K562 (cell line): ENCODE data around the gene ALG1. TPM values are rescaled to one million over a fixed set of nuclear protein-coding genes. Genes with fewer than 3 reads are reported as not detected.
A peak's percentile ranks its signal among the peaks of the same experiment; 100 is the strongest.

ENCODE experiments used
- ATAC-seq: fragments of 200-7000 bp; cut with Tn5 transposase; 3 replicates; pipeline ENCODE4 v1.9.1; 2020; ENCODE audit warnings: moderate library complexity
- BruUV-seq: library from RNA; stranded (reverse); fragments of 400-500 nt; replicated peaks from 2 replicates; lab custom pipeline; 2021; lab: Mats Ljungman, UMichigan
- CTCF ChIA-PET: fragments of 300-600 bp; formaldehyde crosslinking; extraction: SDS; loops from one replicate; lab custom pipeline; 2021; ENCODE audit warnings: low intra/inter-chr PET ratio; lab: Yijun Ruan, JAX
- POLR2A ChIA-PET: fragments of 300-600, 350-650 bp; sonication (Branson Sonifier 250); formaldehyde crosslinking; extraction: SDS; loops from one replicate; lab custom pipeline; 2021; ENCODE audit warnings: antibody characterized with exemption, inconsistent platforms; lab: Yijun Ruan, JAX
- DNase-seq, 4 experiments: peaks; one replicate each; pipeline versions ENCODE4 v3.0.0 to v3.0.0-alpha.2; 2011 to 2018; ENCODE audit warnings: low spot score in 3 of 4, mixed read lengths in 3 of 4; ENCODE audit errors: extremely low read depth in 1 of 4
- FAIRE-seq: peaks from 2 replicates; lab custom pipeline; 2011; peaks lifted over from hg19 to GRCh38; lab: Jason Lieb, UNC
- H2AFZ ChIP-seq: 2 replicates; pipeline ENCODE4 v1.6.0; 2011; ENCODE audit warnings: low read depth, low read length, control low read depth, inconsistent platforms
- H3K27ac ChIP-seq: fragments of 200-600 bp; 3 replicates; pipeline ENCODE4 v1.8.0; 2011; ENCODE audit warnings: low read depth, mild to moderate bottlenecking, control low read depth, inconsistent platforms, low read length, moderate library complexity, mixed read lengths; ENCODE audit errors: extremely low read depth
- H3K27me3 ChIP-seq, 2 experiments: fragments of 300-600 bp in 1 of 2; 2 replicates in 1 of 2; 3 replicates in 1 of 2; pipeline versions ENCODE4 v1.6.0 to v1.8.0; 2011; ENCODE audit warnings: inconsistent platforms in 2 of 2, low read length in 2 of 2, mild to moderate bottlenecking in 1 of 2, mixed read lengths in 1 of 2, moderate library complexity in 1 of 2; ENCODE audit not compliant: control insufficient read depth in 2 of 2, insufficient read depth in 2 of 2
- H3K36me3 ChIP-seq: fragments of 300-600 bp; 3 replicates; pipeline ENCODE4 v1.8.0; 2011; ENCODE audit warnings: mild to moderate bottlenecking, low read length, inconsistent platforms; ENCODE audit not compliant: control insufficient read depth, insufficient read depth
- H3K4me1 ChIP-seq, 2 experiments: fragments of 200-600 bp in 1 of 2; replicated peaks in 1 of 2; 2 replicates in 1 of 2; 3 replicates in 1 of 2; pipeline versions ENCODE4 v1.5.1 to v1.8.0; 2011; ENCODE audit warnings: inconsistent platforms in 2 of 2, low read length in 2 of 2, mild to moderate bottlenecking in 1 of 2, mixed read lengths in 1 of 2, moderate library complexity in 1 of 2; ENCODE audit not compliant: control insufficient read depth in 2 of 2, insufficient read depth in 2 of 2
- H3K4me2 ChIP-seq: 2 replicates; pipeline ENCODE4 v1.6.1; 2011; ENCODE audit warnings: low read length, control low read depth, inconsistent platforms, mixed read lengths; ENCODE audit not compliant: insufficient read depth
- H3K4me3 ChIP-seq: fragments of 200-600 bp; sonication (generic), shearing (Covaris generic); 2 replicates; pipeline ENCODE4 v1.5.1; 2016; ENCODE audit warnings: control low read depth, inconsistent platforms
- H3K79me2 ChIP-seq: fragments of 200-600 bp; 3 replicates; pipeline ENCODE4 v1.8.0; 2011; ENCODE audit warnings: low read length, inconsistent platforms; ENCODE audit not compliant: control insufficient read depth, insufficient read depth
- H3K9ac ChIP-seq, 2 experiments: 2 replicates each; pipeline versions ENCODE4 v1.6.0 to v1.6.1; 2011; ENCODE audit warnings: low read depth in 2 of 2, low read length in 2 of 2, control low read depth in 1 of 2, inconsistent platforms in 1 of 2, mild to moderate bottlenecking in 1 of 2, mixed read lengths in 1 of 2; ENCODE audit not compliant: insufficient read depth in 1 of 2
- H3K9me1 ChIP-seq: one replicate; pipeline ENCODE4 v1.6.0; 2011; ENCODE audit warnings: inconsistent platforms, mild to moderate bottlenecking, low read length, moderate library complexity; ENCODE audit not compliant: control insufficient read depth, insufficient read depth
- H3K9me3 ChIP-seq: replicated peaks from 2 replicates; pipeline ENCODE4 v1.5.1; 2011; ENCODE audit warnings: low read depth, low read length, inconsistent platforms; ENCODE audit not compliant: control insufficient read depth, insufficient read depth
- H4K20me1 ChIP-seq: replicated peaks from 2 replicates; pipeline ENCODE4 v1.6.1; 2011; ENCODE audit warnings: low read length, inconsistent platforms, mixed read lengths; ENCODE audit not compliant: control insufficient read depth, insufficient read depth
- CREB3L1 ChIP-seq: fragments of 450-650 bp; IDR thresholded peaks from 2 replicates; pipeline ENCODE4 v1.6.1; 2014; ENCODE audit warnings: low read depth, mild to moderate bottlenecking, moderate library complexity, borderline replicate concordance
- KLF6 ChIP-seq: fragments of 250-450 bp; sonication (Bioruptor Pico); IDR thresholded peaks from 2 replicates; pipeline ENCODE4 v1.4.0; 2020; ENCODE audit warnings: mild to moderate bottlenecking, moderate library complexity, borderline replicate concordance
- MAX ChIP-seq: sonication (generic); formaldehyde crosslinking; IDR thresholded peaks from 2 replicates; pipeline ENCODE4 v1.9.0; 2022; ENCODE audit warnings: mild to moderate bottlenecking, missing genetic modification reagents
- WGBS: fragments of 100-300 bp; shearing (Covaris generic); methylation state at CpG from one replicate; pipeline ENCODE4 v1.1.6; 2016; ENCODE audit warnings: low coverage, mixed read lengths; ENCODE audit not compliant: insufficient coverage; ENCODE audit errors: missing lambda C conversion rate; 5-methylcytosine and 5-hydroxymethylcytosine counted together
- in situ Hi-C: fragments of 300-500 bp; cut with MboI; formaldehyde crosslinking; loops from 4 replicates; pipeline ENCODE4 v1.15.0; 2018; ENCODE audit warnings: inconsistent platforms, mixed read lengths
- intact Hi-C: fragments of 100-400 bp; cut with micrococcal nuclease; formaldehyde crosslinking; loops from 2 replicates; pipeline ENCODE4 v1.14.2; 2022
- polyA plus RNA-seq, 8 experiments: library from polyadenylated mRNA; depleted of rRNA in 4 of 8; stranded (reverse) in 5 of 8; unstranded in 3 of 8; fragments of >200 nt; fragmentation: Nextera tagmentation in 2 of 8; fragmentation: Illumina TruSeq in 1 of 8; extraction: Ambion mirVana in 2 of 8; extraction: Trizol in 1 of 8; gene quantifications; 2 replicates each; pipeline versions ENCODE4 v1.2.1 to v1.2.3, GENCODE V29; 2011 to 2014; ENCODE audit warnings: inconsistent platforms in 1 of 8, missing spikeins in 1 of 8
- total RNA-seq, 7 experiments: library from RNA; depleted of rRNA in 6 of 7; stranded (reverse); fragments of >200 nt in 6 of 7; fragmentation: Illumina TruSeq in 2 of 7; extraction: Trizol in 2 of 7; gene quantifications; 2 replicates each; pipeline versions ENCODE4 v1.2.1 to v1.2.3, GENCODE V29; 2011 to 2021; ENCODE audit warnings: low replicate concordance in 1 of 7

The ALG1 gene
- total and polyA plus RNA-seq, 9 of the 15 experiments (the other 6 are each of a cell fraction or from before 2014, with no cell fraction given) = 1.1 to 26.4 (median 18.3) TPM

DNA sequence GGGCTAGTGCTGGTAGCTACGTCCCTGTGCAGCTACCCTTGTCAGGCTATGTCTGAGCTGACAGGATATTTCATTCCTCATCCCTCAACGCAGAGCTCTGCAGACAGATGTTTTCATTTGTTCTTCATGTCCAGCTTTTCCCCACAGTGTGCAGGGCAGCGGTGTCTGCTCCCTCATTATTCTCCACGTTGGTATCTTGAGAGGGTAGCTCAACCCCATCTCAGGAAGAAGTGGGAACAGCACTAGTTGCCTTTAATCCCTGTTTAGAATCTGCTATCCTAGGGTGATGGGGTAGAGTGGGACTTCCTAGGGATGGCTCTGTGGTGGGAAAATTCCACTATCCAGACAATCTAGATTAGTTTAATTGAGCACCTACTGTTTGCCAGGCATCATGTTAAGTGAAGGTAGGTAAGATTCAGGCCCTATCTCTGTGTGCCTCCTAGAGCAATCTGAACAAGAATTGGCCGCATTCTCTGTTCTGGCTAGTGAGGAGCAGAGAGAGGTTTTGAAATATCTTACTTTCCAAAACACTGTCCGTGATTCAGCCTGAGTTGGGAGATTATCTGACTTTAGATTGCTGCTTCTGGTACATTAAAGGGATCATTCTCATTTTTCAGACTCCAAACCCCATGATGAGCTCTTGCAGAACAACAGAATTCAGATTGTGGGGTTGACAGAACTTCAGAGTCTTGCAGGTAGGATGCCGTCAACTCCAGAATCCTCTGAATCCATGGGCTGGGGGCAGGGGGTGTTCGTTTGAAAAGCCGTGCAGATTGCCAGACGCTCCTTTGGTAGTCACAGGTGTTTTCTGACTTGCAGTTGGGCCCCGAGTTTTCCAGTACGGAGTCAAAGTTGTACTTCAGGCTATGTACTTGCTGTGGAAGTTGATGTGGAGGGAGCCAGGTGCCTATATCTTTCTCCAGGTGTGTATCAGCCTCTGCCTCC is 963 bp downstream of the ALG1 start:
- peak; percentile 13; the same call in 2 of the 3 replicates for ATAC-seq
- Histone ChIP-seq H3K36me3 (peaks cover 31% of the 10 kb centered on the region), H3K9ac (peak overlapping the region; percentile 83 to 93; a peak in 3 of 4 replicates), H3K4me3 (peak overlapping the region; percentile 94), H2AFZ (peak overlapping the region; percentile 96), H3K27me3 (peaks cover 0 to 5% of the 10 kb centered on the region in 2 experiments; a peak in 1 of 5 replicates), H3K9me3 (peaks cover 5% of the 10 kb centered on the region; the same call in 1 of the 2 replicates), H4K20me1 (no peaks in the 10 kb centered on the region), H3K79me2 (peaks cover 16% of the 10 kb centered on the region), H3K27ac (peak overlapping the region; percentile 74), H3K4me2 (peak overlapping the region; percentile 99), H3K9me1 (no peaks in the 10 kb centered on the region), H3K4me1 (peaks cover 5 to 6% of the 10 kb centered on the region in 2 experiments; a peak in 3 of 5 replicates)
- intact Hi-C loops (no loop called here), in situ Hi-C loops (no loop called here)
- TF ChIP-seq KLF6 (no peak), MAX (CRISPR knock-in tag) (0 out of 2 replicates have a peak, but pooled peaks have one; percentile 3), CREB3L1 (peak; percentile 7; the same call in 1 of the 2 replicates)
- no TSS peak for BruUV-seq
- ChIA-PET CTCF (no interaction called here), POLR2A (interaction anchor here (0.5 to 1.5 kb wide), 6 partner anchors 9 to 665 kb away, joined by 3 to 6 read pairs (median 4); no protein-coding TSS in a partner anchor)
- DNase-seq = no peak
- no peak for FAIRE-seq
- 45% methylated on average over 12 of the region's 12 CpGs for WGBS
